Erythroblast (primary cell): ENCODE results near the gene GREB1.

Experiments
- GATA1 ChIP-seq: IDR thresholded peaks from 2 replicates; pipeline ENCODE4 v1.6.1; 2011; ENCODE audit warnings: low read depth, mild to moderate bottlenecking, control low read depth, low read length, moderate library complexity
- POLR2A ChIP-seq: IDR thresholded peaks from 2 replicates; pipeline ENCODE4 v1.6.1; 2011; ENCODE audit warnings: mild to moderate bottlenecking, low read length

- no peak for TF ChIP-seq POLR2A
- TF ChIP-seq GATA1, result no peak
Observed at GRCh38 chr2:11516984-11517648, 16.7 kb upstream of the GREB1 start.
